ENCODE results near the gene ESRRB.

ESRRB gene

DNA sequence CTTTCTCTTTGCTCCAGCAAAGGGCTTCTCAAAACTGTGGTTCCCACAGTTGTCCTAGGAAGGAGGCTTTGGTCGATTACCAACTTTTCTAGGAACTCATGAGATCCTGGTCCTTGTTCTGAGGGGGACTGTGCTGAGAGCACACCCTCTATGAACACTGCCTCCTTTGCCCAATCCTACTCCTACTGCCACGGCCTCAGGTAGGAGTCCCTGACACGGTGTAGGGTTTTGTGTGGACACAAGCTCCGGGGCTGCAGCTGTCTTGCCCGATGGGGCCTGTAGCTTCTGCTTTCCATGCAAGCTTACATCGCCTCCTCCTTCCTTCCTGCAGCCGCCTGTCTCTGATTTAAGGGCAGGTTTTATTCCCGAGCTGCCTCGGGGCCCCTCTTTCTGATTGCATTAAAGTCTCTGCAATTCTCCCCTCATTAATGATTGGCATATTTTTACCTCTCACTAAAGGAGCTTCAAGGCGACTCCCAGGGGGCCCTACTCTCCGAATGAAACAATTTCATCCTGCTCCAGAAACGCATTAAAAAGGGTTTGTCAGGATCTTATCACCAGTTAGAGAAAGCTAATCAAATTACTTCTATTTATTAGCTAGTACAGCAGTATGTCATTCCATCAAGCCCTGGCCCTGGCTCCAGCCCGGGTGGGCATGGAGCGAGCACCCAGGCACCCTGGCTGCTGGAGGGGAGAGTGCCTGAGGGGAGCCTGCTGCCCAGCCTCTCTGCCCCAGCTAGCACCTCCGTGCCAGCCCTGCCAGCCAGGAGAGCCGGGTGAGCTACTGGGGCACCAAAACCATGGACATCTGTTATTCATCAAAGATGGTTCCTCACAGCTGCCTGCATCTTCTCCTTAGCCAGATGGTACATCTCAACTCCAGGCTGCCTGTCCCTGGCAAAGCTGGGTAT, 38.0 kb upstream of the ESRRB start:
- DNase-seq (ENCODE audit: low read depth): no peak
- Histone ChIP-seq H3K4me3 (ENCODE audit: low read length) (peak overlapping the region; percentile 46), H3K9me3 (ENCODE audit: control insufficient read depth, low read length) (no peaks in the 10 kb centered on the region), H3K9ac (ENCODE audit: low read length) (no peak overlapping the region), H3K36me3 (ENCODE audit: control insufficient read depth, insufficient read depth, low read length, severe bottlenecking) (no peaks in the 10 kb centered on the region), H3K27me3 (replicated peaks; ENCODE audit: control insufficient read depth, insufficient read depth, low read length) (peaks cover 28% of the 10 kb centered on the region), H3K4me1 (ENCODE audit: control insufficient read depth, insufficient read depth, low read length) (peaks cover 3% of the 10 kb centered on the region)

DNA sequence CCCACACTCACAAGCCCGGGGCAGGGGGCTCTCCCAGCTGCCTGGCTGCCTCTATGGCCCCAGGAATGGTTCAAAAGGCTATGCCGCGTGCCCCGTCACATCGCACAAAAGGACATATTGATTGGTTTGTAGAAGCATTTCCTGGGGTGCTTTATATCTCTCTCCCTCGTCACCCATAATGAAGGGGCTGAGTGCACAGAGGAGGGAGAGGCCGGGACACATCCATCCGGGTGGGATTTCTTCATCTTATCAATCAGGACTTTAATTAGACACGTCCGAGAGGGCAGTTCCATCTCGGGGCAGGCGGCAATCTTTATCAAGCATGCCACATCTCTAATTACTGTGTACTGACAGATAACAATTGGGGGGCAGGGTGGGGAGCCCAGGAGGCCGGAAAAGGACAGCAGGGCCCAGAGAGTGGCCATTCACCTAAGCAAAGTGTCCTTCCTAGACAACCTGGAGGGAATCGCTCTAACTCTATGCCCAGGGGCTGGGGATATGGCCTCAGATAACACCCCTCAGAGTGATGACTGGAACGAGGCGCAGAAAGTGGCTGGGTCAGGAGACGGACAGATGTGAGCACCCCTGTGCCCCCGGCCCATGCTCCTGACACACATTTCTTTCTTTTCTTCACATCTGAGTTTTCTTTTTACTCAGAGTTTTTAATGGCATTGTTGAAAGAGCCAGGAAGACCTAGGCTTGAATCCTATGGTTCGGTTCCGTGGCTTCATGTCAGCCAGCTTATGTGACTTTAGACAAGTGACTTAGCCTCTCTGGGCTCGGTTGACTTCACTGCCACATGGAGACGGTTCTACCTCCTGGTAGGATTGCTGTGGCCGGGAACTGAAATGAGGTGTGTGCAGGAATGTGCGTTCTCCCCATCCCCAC, 36.0 kb upstream of the ESRRB start:
- no peak overlapping the region for H3K4me3 ChIP-seq (ENCODE audit: low read length)
- DNase-seq (ENCODE audit: low read depth): no peak
- peaks cover 3% of the 10 kb centered on the region for H3K4me1 ChIP-seq (ENCODE audit: control insufficient read depth, insufficient read depth, low read length)
- H3K36me3 ChIP-seq (ENCODE audit: control insufficient read depth, insufficient read depth, low read length, severe bottlenecking): no peaks in the 10 kb centered on the region
- no peak overlapping the region for H3K9ac ChIP-seq (ENCODE audit: low read length)
- peaks cover 28% of the 10 kb centered on the region for H3K27me3 ChIP-seq (replicated peaks; ENCODE audit: control insufficient read depth, insufficient read depth, low read length)
- no peaks in the 10 kb centered on the region for H3K9me3 ChIP-seq (ENCODE audit: control insufficient read depth, low read length)

DNA sequence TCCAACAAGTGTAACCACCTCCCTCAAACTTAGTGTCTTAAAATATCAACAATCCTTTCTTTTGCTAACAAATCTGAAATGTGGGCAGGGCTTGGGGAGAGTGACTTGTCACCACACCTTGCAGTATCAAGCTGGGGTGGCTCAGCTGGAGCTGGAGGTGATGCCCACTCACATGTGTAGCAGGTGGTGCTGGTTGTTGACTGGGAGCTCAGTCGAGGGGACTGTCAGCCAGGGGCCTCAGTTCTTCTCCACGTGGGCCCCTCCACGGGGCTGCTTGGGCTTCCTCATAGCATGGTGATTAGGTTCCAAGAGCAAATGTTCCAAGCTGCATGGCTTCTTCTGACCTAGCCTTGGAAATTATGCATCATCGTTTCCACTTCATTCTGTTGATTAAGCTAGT, 32.6 kb upstream of the ESRRB start:
- DNase-seq (ENCODE audit: low read depth): no peak
- Histone ChIP-seq H3K9me3 (ENCODE audit: control insufficient read depth, low read length) (no peaks in the 10 kb centered on the region), H3K9ac (ENCODE audit: low read length) (no peak overlapping the region), H3K4me3 (ENCODE audit: low read length) (no peak overlapping the region), H3K4me1 (ENCODE audit: control insufficient read depth, insufficient read depth, low read length) (no peaks in the 10 kb centered on the region), H3K27me3 (replicated peaks; ENCODE audit: control insufficient read depth, insufficient read depth, low read length) (peaks cover 17% of the 10 kb centered on the region), H3K36me3 (ENCODE audit: control insufficient read depth, insufficient read depth, low read length, severe bottlenecking) (no peaks in the 10 kb centered on the region)

DNA sequence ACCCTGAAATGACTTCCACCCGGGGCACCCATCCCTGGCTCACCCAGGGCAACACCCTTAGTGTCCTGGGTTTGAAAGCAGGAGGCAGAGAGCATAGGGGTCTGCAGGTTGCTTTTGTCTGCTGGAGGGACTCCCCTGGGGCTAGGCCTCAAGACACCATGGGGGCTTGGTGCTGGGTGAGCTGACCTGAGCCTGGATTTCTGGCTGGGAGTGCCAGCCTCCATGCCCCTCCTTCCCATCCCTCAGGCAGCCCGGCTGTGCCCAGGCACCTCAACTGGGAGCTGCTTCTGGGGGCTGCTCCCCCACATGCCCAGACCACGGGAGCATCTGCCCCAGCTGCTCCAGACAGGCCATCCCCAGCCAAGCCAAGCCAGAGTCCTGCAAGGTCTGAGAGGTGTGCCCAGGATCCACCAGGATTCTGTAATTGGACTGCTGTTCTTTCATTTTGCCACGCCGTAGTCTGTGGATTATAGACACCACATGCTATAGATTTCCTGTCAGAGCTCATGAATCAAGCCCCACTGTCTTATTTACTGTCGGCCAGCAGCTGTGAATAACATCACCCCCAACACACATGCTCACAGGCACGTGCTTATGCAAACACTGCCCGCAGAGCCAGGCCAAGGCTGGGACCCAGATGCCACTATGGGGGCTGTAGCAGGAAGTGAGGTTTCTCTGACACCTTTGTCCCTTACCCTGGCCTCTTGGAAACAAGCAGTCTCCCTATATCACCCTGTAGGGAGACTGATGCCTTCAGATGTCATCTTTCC, 29.4 kb upstream of the ESRRB start:
- Histone ChIP-seq H3K4me1 (ENCODE audit: control insufficient read depth, insufficient read depth, low read length) (no peaks in the 10 kb centered on the region), H3K9ac (ENCODE audit: low read length) (no peak overlapping the region), H3K36me3 (ENCODE audit: control insufficient read depth, insufficient read depth, low read length, severe bottlenecking) (no peaks in the 10 kb centered on the region), H3K4me3 (ENCODE audit: low read length) (no peak overlapping the region), H3K9me3 (ENCODE audit: control insufficient read depth, low read length) (no peaks in the 10 kb centered on the region), H3K27me3 (replicated peaks; ENCODE audit: control insufficient read depth, insufficient read depth, low read length) (peaks cover 15% of the 10 kb centered on the region)
- no peak for DNase-seq (ENCODE audit: low read depth)

DNA sequence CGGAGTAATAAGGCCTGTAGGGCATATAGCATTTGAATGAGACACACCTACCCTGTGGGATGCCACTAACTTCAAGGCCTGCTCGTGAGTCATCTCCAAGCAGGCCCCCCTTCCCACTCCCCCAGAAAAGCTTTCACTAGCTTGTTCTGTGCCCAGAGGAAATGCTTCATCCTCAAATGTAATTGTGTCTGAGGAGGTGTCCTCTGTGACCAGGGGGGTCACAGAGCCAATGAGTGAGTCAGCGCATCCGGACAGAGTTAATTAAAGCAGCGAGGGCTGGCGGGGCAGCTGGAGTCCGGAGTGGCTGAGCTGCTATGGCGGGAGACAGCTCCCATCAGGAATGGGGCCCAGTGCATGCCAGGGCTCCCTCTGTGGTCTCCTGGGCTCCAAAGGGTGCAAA, 27.0 kb upstream of the ESRRB start:
- Histone ChIP-seq H3K4me1 (ENCODE audit: control insufficient read depth, insufficient read depth, low read length) (peaks cover 4% of the 10 kb centered on the region), H3K9ac (ENCODE audit: low read length) (no peak overlapping the region), H3K4me3 (ENCODE audit: low read length) (no peak overlapping the region), H3K27me3 (replicated peaks; ENCODE audit: control insufficient read depth, insufficient read depth, low read length) (peaks cover 9% of the 10 kb centered on the region), H3K9me3 (ENCODE audit: control insufficient read depth, low read length) (no peaks in the 10 kb centered on the region), H3K36me3 (ENCODE audit: control insufficient read depth, insufficient read depth, low read length, severe bottlenecking) (no peaks in the 10 kb centered on the region)
- DNase-seq (ENCODE audit: low read depth): peak; percentile 36

DNA sequence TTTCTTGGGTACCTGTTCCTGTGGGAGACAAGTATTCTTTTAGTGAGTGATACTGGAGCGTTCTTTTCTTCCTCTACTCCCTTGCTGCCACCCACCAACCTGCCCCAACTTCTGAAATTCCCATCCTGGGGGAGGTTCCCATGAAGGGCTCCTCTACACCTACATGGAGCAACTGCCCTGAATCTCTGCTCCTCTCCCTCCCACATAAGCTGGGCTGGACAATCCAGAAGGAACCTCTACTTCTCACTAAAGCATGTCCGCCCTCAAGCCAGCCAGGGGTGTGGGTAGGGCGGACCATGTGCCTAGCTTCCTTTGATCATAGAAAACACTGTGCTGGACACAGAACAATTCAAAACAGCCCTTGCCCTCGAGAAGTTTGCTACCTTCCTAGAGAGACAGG, 25.9 kb upstream of the ESRRB start:
- Histone ChIP-seq H3K36me3 (ENCODE audit: control insufficient read depth, insufficient read depth, low read length, severe bottlenecking) (no peaks in the 10 kb centered on the region), H3K4me1 (ENCODE audit: control insufficient read depth, insufficient read depth, low read length) (peaks cover 4% of the 10 kb centered on the region), H3K9ac (ENCODE audit: low read length) (no peak overlapping the region), H3K4me3 (ENCODE audit: low read length) (no peak overlapping the region), H3K27me3 (replicated peaks; ENCODE audit: control insufficient read depth, insufficient read depth, low read length) (peaks cover 14% of the 10 kb centered on the region), H3K9me3 (ENCODE audit: control insufficient read depth, low read length) (no peaks in the 10 kb centered on the region)
- no peak for DNase-seq (ENCODE audit: low read depth)

DNA sequence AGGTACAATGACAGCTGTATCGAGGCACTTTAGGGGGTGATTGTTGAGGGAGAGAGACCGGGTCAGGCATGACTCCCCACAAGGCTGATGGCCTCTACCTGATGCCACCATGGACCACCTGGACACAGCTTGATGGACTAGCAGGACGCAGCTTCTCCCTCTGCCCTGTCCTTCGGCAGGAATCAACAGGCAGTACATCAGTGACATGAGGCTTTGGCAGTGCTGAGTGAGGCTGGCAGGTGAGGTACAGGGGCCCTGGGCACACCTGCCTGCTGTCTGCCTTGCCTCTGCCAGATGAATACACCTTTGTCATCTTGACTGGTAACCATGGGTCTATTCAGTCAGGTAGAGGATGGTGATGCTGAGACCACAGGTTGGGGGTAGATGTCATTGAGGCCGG, 25.3 kb upstream of the ESRRB start:
- no peak for DNase-seq (ENCODE audit: low read depth)
- H3K36me3 ChIP-seq (ENCODE audit: control insufficient read depth, insufficient read depth, low read length, severe bottlenecking): no peaks in the 10 kb centered on the region
- peaks cover 19% of the 10 kb centered on the region for H3K27me3 ChIP-seq (replicated peaks; ENCODE audit: control insufficient read depth, insufficient read depth, low read length)
- no peak overlapping the region for H3K9ac ChIP-seq (ENCODE audit: low read length)
- peaks cover 4% of the 10 kb centered on the region for H3K4me1 ChIP-seq (ENCODE audit: control insufficient read depth, insufficient read depth, low read length)
- H3K4me3 ChIP-seq (ENCODE audit: low read length): no peak overlapping the region
- H3K9me3 ChIP-seq (ENCODE audit: control insufficient read depth, low read length): no peaks in the 10 kb centered on the region

DNA sequence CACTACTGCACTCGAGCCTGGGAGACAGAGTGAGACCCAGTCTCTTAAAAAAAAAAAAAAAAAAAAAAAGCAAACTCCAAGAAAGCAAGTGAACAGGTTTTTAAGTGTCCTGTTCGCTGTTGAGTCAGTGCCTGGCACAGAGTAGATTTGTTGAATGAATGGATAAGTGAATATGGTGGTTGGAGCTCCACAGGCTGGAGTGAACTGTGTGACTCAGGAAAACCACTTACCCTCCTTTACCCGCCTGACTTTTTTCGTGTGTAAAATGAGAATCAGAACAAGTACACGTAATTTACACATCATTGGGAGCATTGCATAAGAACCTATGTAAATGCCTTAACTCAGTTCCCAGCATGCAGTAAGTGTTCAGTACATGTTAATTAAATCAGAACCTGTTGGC, 24.0 kb upstream of the ESRRB start:
- Histone ChIP-seq H3K4me1 (ENCODE audit: control insufficient read depth, insufficient read depth, low read length) (peaks cover 4% of the 10 kb centered on the region), H3K4me3 (ENCODE audit: low read length) (no peak overlapping the region), H3K9ac (ENCODE audit: low read length) (no peak overlapping the region), H3K27me3 (replicated peaks; ENCODE audit: control insufficient read depth, insufficient read depth, low read length) (peaks cover 30% of the 10 kb centered on the region), H3K36me3 (ENCODE audit: control insufficient read depth, insufficient read depth, low read length, severe bottlenecking) (no peaks in the 10 kb centered on the region), H3K9me3 (ENCODE audit: control insufficient read depth, low read length) (no peaks in the 10 kb centered on the region)
- no peak for DNase-seq (ENCODE audit: low read depth)

DNA sequence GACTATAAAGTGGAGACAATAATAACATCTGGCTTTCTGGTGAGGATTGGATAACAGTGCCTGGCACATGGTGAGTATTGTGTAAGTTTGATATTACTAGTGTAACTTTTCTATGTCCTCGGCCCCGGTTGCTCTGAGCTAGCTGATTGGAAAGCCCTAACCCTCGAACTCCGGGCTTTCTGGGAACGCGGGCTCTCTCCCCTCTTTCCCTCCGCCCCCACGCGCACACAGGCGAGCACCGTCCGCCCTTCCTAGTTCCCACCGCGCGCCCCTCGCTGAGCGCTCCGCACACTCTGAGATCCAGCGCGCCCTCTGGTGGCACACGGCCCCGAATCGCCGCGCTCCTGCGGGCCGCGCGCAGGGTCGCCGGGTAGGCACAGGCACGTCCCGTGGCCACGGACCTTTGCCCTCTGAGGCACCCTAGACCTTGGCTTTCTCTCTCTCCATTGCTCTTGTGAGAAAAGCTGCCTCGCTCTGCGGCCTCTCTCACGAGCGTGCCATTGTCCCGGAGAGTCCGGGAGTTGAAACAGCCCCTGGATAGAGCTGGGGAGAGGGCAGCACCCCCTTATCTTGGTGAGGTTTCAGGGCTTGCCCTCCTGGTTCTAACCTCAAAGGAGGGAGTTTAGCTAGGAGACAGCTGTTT, 23.2 kb upstream of the ESRRB start:
- H3K27me3 ChIP-seq (replicated peaks; ENCODE audit: control insufficient read depth, insufficient read depth, low read length): peaks cover 31% of the 10 kb centered on the region
- H3K9ac ChIP-seq (ENCODE audit: low read length): peak overlapping the region; percentile 22
- peak; percentile 74 for DNase-seq (ENCODE audit: low read depth)
- H3K9me3 ChIP-seq (ENCODE audit: control insufficient read depth, low read length): no peaks in the 10 kb centered on the region
- no peaks in the 10 kb centered on the region for H3K36me3 ChIP-seq (ENCODE audit: control insufficient read depth, insufficient read depth, low read length, severe bottlenecking)
- peak overlapping the region; percentile 74 for H3K4me3 ChIP-seq (ENCODE audit: low read length)
- H3K4me1 ChIP-seq (ENCODE audit: control insufficient read depth, insufficient read depth, low read length): peaks cover 4% of the 10 kb centered on the region

DNA sequence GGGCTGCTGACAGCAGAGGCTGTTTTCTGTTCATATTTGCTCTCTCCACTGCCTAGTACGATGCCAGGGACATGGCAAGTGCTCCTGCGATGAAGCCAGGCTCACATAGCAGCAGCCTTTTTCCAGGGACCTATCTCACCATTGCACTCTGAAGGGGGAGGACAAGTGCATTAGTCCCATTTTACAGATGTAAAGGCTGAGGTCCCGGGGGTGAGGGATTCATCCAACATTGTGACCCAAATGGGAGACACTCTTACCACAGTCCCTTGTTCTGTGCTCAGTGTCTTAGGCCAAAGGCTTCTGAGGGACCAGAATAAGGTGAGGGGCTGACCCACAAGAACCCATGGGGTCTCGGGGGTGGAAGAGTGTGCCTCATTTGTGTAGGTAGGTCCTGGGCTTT, 21.6 kb upstream of the ESRRB start:
- Histone ChIP-seq H3K9me3 (ENCODE audit: control insufficient read depth, low read length) (no peaks in the 10 kb centered on the region), H3K4me3 (ENCODE audit: low read length) (no peak overlapping the region), H3K4me1 (ENCODE audit: control insufficient read depth, insufficient read depth, low read length) (peaks cover 4% of the 10 kb centered on the region), H3K36me3 (ENCODE audit: control insufficient read depth, insufficient read depth, low read length, severe bottlenecking) (no peaks in the 10 kb centered on the region), H3K9ac (ENCODE audit: low read length) (no peak overlapping the region), H3K27me3 (replicated peaks; ENCODE audit: control insufficient read depth, insufficient read depth, low read length) (peaks cover 35% of the 10 kb centered on the region)
- DNase-seq (ENCODE audit: low read depth): no peak
